Measurements from ENCODE around the gene BLTP3B. TPM values are rescaled to one million over a fixed set of nuclear protein-coding genes. Genes with fewer than 3 reads are reported as not detected.

BLTP3B gene
- total RNA-seq, 4 donors from 2014 or later, result 20.2 to 51.5 (median 46.2) TPM

GRCh38 chr12:100169345-100169744 is 26.7 kb upstream of the BLTP3B start:
- no peak for TF ChIP-seq CTCF (IDR thresholded peaks at IDR 0.05; ENCODE audit: low read depth)

GRCh38 chr12:100168562-100168961 is 25.9 kb upstream of the BLTP3B start:
- TF ChIP-seq CTCF (IDR thresholded peaks at IDR 0.05; ENCODE audit: low read depth), result no peak

GRCh38 chr12:100166232-100166631 is 23.6 kb upstream of the BLTP3B start:
- TF ChIP-seq CTCF (IDR thresholded peaks at IDR 0.05; ENCODE audit: low read depth), result no peak

GRCh38 chr12:100165356-100165755 is 22.7 kb upstream of the BLTP3B start:
- no peak for TF ChIP-seq CTCF (IDR thresholded peaks at IDR 0.05; ENCODE audit: low read depth)

GRCh38 chr12:100164153-100164704 is 21.6 kb upstream of the BLTP3B start:
- no peak for TF ChIP-seq CTCF (IDR thresholded peaks at IDR 0.05; ENCODE audit: low read depth)

- TF ChIP-seq CTCF (IDR thresholded peaks at IDR 0.05; ENCODE audit: low read depth), result no peak
Observed at GRCh38 chr12:100163416-100164152, 20.9 kb upstream of the BLTP3B start.

GRCh38 chr12:100159391-100160104 is 16.9 kb upstream of the BLTP3B start:
- TF ChIP-seq CTCF (IDR thresholded peaks at IDR 0.05; ENCODE audit: low read depth), result no peak

Measured in subcutaneous adipose tissue (tissue), 4 donors.